AG09309 (cell line): ENCODE measurements around the gene EPHX1.

ENCODE experiments used
- DNase-seq: peaks from one replicate; pipeline ENCODE4 v3.0.0-alpha.2; 2010; ENCODE audit warnings: low read depth
- H3K4me3 ChIP-seq: 2 replicates; pipeline ENCODE4 v1.5.1; 2011; ENCODE audit warnings: mild to moderate bottlenecking, low read depth, low read length, moderate library complexity; ENCODE audit not compliant: control insufficient read depth
- CTCF ChIP-seq: IDR thresholded peaks from 2 replicates; pipeline ENCODE4 v1.5.1; 2011; ENCODE audit warnings: mild to moderate bottlenecking, low read depth, low read length, inconsistent platforms; ENCODE audit not compliant: insufficient read depth, control insufficient read depth; ENCODE audit errors: missing control alignments

Gene EPHX1

GRCh38 chr1:225844236-225845061 lies 34.5 kb downstream of the EPHX1 start:
- no peak overlapping the region for H3K4me3 ChIP-seq
- DNase-seq, result no peak
- TF ChIP-seq CTCF, result no peak

GRCh38 chr1:225845097-225845496 lies 35.2 kb downstream of the EPHX1 start:
- no peak for DNase-seq
- H3K4me3 ChIP-seq, result no peak overlapping the region
- no peak for TF ChIP-seq CTCF

GRCh38 chr1:225845571-225846259 lies 35.8 kb downstream of the EPHX1 start:
- no peak for DNase-seq
- peak; percentile 91 for TF ChIP-seq CTCF
- no peak overlapping the region for H3K4me3 ChIP-seq

- no peak for DNase-seq
- no peak for TF ChIP-seq CTCF
- H3K4me3 ChIP-seq, result no peak overlapping the region
Observed at GRCh38 chr1:225846331-225847310, 36.7 kb downstream of the EPHX1 start.

GRCh38 chr1:225847610-225848009 lies 37.7 kb downstream of the EPHX1 start:
- no peak overlapping the region for H3K4me3 ChIP-seq
- DNase-seq, result no peak
- no peak for TF ChIP-seq CTCF

- DNase-seq, result no peak
- TF ChIP-seq CTCF, result no peak
- no peak overlapping the region for H3K4me3 ChIP-seq
Observed at GRCh38 chr1:225848030-225848955, 38.4 kb downstream of the EPHX1 start.
